Measurements from ENCODE around the gene CAV1. TPM values are rescaled to one million over a fixed set of nuclear protein-coding genes. Genes with fewer than 3 reads are reported as not detected.

Gene CAV1
- total RNA-seq, 1 donor from 2014 or later: 531 TPM

DNA sequence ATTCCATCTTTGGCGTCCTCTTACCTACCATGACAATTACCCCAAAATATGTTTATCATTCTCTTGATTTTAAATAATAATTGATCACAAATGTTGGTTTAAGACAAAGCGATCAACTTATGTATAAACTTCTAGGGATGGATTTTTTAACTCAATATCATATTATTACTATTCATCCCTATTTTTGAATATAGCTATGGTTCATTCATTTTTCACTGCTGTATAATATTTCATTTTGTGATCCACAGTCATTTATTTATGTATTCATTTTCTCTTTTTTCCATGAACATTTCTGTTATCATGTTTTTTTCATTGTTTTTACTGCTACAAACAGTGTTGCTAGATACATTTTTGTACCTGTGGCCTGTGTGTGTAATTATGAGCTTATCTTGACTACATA, 85.9 kb downstream of the CAV1 start:
- Histone ChIP-seq H3K4me3 (no peak overlapping the region), H3K4me1 (no peaks in the 10 kb centered on the region), H3K9me3 (no peaks in the 10 kb centered on the region), H3K27me3 (ENCODE audit: low read depth) (peaks cover 6% of the 10 kb centered on the region), H3K36me3 (no peaks in the 10 kb centered on the region), H3K27ac (no peak overlapping the region)
- DNase-seq: no peak
- no peak for TF ChIP-seq CTCF (IDR thresholded peaks at IDR 0.05)
- intact Hi-C loops (cut with DNase I): no loop called here
- no peak for ATAC-seq

Other genes with a start within 250 kb of the CAV1 start
- gene CAV2, start 25.3 kb upstream of the CAV1 start, total RNA-seq: 143 TPM
- gene MET, start 147.2 kb downstream of the CAV1 start, total RNA-seq: 74.3 TPM